GM12891 (cell line): Measurements from ENCODE around the gene DSG1.

ENCODE experiments used
- POLR2A ChIP-seq: IDR thresholded peaks from 2 replicates; pipeline ENCODE4 v1.6.1; 2011; ENCODE audit warnings: low read depth, low read length, control low read depth
- POLR2AphosphoS5 ChIP-seq: IDR thresholded peaks from 2 replicates; pipeline ENCODE4 v1.6.1; 2011; ENCODE audit warnings: low read depth, low read length, control low read depth
- TAF1 ChIP-seq: IDR thresholded peaks from 2 replicates; pipeline ENCODE4 v1.6.1; 2011; ENCODE audit warnings: low read depth, low read length, control low read depth

GRCh38 chr18:31369478-31369877, 51.5 kb downstream of the DSG1 start:
- TF ChIP-seq TAF1 (no peak), POLR2AphosphoS5 (no peak), POLR2A (no peak)
